ENCODE data around the gene PRKCH.
"Not testable (repeated sequence)": the region's sequence is repeated elsewhere in the genome, so short reads cannot be mapped to it uniquely, and the experiment has no call there.

PRKCH gene

GRCh38 chr14:61462566-61463193 is 141.3 kb downstream of the PRKCH start:
- DNase-seq = no peak

GRCh38 chr14:61463664-61464285 is 142.4 kb downstream of the PRKCH start:
- DNase-seq = no peak

DNA sequence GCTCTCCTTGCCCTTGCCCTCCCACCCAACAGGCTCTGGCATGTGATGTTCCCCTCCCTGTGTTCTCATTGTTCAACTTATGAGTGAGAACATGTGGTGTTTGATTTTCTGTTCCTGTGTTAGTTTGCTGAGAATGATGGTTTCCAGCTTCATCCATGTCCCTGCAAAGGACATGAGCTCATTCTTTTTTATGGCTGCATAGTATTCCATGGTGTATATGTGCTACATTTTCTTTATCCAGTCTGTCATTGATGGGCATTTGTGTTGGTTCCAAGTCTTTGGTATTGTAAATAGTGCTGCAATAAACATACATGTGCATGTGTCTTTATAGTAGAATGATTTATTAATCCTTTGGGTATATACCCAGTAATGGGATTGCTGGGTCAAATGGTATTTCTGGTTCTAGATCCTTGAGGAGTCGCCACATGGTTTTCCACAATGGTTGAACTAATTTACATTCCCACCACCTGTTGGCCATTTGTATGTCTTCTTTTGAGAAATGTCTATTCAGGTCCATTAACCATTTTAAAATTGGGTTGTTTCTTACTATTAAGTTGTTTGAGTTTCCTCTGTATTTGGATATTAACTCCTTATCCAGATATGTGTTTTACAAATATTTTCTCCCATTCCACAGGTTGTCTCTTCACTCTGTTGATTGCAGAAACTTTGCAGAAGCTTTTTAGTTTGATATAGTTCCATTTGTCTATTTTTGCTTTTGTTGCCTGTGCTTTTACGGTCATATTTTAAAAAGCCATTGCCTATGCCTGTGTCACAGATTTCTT is 143.4 kb downstream of the PRKCH start:
- not testable (repeated sequence) for DNase-seq

GRCh38 chr14:61466249-61466904 is 145.0 kb downstream of the PRKCH start:
- no peak for DNase-seq

DNA sequence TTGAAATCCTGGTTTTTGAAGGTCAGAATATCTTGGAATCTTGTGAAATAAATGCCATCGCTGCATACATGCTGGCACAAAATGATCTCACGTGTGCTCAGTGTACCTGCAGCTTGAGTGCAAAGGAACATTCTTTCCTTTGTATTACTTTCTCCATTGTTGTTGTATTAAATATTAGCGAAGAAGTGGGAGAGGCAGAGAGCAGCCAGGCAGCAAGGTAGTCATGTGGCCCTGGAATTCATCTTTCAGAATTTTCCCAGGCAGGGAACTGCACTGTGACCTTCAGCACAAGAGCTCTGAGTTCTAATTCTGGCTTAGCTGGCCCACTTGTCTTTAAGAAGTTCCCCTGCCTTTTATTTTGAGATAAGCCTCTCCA is 145.5 kb downstream of the PRKCH start:
- DNase-seq = no peak

DNA sequence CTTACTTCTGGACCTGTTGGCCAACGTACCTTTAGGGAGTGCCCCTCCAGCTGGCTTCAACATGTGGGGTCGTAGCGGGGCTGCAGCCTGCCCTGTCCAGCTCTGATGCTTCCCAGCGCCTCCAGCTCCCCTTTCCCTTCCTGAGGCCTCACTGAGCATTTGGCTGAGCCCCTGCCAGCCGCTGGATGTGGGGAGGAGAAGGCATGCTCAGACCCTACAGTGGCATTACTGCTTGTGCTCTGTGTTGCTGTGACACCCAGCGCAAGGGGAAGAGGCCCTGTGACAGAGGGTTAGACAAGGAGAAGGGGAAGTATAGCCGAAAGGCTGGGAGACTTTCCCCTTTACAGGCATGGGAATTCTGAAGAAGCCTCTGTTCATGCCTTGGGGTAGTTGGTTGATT is 145.9 kb downstream of the PRKCH start:
- DNase-seq = no peak

DNA sequence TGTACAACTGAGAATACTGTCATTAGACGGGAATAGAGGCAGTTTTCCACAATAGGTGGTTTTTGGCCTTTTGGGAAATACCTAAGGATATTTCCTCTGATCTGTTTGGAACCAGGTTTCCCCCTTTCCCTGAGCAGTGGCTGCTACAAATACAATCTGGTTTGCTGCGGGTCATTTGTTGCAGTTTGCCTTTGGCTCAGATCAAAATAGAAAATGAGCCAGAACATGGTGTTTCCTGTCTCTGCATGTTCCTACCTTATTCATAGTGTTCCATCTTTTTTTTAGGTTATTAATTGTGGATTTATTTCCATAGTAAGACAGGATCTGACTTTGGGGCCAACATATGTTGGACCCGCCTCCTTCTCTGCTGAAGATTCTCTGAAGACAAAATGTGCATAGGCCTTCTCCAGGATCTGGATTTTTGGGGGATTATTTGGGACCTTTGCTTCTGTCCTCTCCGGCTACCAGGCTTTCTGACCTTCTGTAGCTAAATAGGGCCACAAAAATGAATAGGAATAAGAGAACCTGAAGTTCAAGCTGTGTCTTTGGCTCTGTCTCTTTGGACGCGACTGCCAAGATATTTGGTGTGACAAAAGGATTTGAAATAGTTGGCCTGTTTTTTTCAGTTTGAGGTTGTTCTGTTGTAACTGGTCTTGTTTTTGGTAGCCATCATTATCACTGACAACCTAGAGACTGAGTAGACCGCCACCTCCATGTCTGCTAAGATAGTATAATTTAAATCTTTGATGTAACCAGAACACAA is 146.9 kb downstream of the PRKCH start:
- DNase-seq = no peak

GRCh38 chr14:61469781-61470180 is 148.4 kb downstream of the PRKCH start:
- DNase-seq = no peak

GRCh38 chr14:61470261-61470960 is 149.0 kb downstream of the PRKCH start:
- DNase-seq = no peak

DNA sequence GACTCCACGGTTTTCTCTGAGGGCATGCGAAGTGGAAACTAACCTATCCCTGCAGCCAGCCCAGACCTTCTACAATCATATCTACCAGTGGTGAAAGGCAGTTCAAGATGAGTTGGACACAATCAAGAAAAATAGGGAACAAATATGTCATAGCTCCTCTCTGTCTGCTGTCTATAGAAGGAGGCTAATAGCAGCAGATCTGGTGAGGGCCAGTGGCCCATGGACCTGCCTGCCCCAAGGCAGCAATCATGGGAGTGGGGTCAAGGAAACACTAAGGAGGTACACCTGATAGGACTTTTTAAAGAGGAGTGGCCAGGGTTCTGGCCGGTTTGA is 149.5 kb downstream of the PRKCH start:
- DNase-seq = no peak

GRCh38 chr14:61471297-61472005 is 150.1 kb downstream of the PRKCH start:
- no peak for DNase-seq

DNA sequence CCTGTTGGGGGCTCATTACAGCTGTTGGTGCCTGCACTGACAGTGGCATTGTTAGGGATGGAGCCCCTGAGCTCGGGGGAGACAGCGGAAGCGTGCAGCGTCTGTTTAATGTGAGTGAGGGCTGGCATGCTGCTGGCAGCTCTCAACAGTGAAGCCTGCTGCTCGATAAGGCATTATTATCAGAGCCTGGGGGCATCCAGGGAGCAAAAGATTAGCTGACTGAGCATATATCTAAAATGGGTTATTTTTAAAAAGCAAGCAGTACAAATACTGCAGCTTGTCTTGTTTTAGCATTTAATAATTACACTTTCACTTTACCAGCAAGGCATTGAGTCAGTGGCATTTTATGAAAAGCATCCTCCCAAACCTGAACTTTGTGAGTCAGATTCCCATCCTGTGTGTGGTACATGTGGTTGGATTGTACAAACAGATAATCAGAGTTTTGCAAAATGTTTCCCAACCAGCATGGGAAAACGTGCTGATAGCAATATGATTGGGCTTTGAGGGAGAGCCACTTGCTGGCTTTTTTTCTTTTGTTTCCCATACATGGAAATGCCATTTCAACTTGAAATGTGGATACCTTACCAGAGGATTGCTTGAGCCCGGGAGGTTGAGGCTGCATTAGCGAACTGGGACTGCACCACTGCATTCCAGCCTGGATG is 150.8 kb downstream of the PRKCH start:
- peak; percentile 58 for DNase-seq

DNA sequence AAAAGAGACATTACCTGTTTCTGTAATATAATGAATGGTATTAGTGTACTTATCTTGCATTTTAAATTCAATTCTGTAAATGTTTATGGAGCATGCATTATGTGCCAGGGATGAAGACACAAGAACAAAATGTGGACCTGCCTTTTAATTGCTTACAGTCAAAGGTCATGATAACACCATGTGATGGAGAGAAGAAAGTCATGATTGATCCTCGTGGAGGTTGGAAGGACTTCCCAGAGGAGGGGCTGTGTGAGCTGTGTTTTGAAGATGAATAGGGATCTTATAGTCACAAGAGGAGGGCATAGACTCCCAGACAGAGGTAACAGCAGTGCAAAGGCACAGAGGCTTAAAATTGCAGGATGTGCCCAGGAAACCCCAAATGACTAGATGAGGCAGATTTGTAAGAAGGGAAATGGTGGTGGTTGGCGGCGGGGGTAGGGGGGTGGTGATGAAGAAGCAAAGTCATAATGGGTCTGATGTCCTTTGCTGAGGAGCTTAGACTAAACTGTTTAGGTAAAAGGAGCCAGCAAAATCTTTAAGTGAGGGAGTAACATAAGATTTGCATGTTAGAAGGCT is 151.5 kb downstream of the PRKCH start:
- peak; percentile 76 for DNase-seq

- no peak for DNase-seq
These were observed 152.6 kb downstream of the PRKCH start for GRCh38 chr14:61474015-61474414.

DNA sequence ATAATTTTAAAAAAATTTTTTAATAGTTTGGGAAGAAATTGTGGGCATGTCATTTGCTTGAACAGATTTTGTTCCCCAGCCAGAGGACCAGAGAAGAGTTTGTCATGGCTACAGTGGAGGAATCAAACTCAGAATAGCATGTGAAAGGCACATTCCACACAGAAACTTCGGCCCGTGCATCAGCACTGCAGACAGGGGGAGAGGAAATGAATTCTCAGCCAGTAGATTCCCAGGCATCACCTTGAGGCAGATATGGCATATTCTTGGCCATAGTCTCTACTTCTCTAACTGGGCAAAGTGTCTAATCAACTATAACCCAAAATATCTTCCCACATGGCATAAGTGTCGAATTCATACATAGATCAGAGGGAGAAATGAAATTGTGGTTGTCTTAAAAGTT is 153.3 kb downstream of the PRKCH start:
- DNase-seq = no peak

- DNase-seq = no peak
These were observed 153.9 kb downstream of the PRKCH start for GRCh38 chr14:61475316-61475715.

DNA sequence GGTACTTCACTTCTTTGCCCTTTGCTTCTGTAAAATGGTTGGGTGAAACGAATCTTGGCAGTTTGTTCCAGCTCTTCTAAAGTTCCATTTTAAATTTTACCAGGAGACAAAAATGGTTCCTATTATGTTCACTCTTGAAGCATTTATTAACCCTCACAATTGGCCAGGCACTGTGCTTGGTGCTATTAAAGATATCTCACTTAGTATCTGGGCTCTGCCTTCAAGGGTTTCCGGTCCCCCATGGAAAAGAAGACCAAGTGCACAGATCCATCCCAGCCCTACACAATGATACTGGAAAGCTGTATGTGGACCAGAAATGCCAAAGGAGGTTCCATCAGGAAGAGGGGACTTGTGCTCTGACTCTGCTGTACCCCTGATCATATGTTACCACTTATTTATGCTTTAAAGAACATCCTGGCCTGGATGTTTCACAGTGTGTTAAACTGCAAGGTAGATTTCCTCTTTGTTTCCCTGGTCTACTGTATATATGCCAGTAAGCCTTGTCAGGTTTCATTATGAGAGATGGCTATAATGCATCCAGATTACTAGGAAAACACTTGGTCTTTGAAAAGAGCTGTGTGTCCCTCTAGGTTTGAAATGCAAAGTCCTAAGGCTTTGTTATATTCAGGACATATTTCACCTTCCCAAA is 154.8 kb downstream of the PRKCH start:
- no peak for DNase-seq

GRCh38 chr14:61476754-61477410 is 155.5 kb downstream of the PRKCH start:
- peak; percentile 62 for DNase-seq

DNA sequence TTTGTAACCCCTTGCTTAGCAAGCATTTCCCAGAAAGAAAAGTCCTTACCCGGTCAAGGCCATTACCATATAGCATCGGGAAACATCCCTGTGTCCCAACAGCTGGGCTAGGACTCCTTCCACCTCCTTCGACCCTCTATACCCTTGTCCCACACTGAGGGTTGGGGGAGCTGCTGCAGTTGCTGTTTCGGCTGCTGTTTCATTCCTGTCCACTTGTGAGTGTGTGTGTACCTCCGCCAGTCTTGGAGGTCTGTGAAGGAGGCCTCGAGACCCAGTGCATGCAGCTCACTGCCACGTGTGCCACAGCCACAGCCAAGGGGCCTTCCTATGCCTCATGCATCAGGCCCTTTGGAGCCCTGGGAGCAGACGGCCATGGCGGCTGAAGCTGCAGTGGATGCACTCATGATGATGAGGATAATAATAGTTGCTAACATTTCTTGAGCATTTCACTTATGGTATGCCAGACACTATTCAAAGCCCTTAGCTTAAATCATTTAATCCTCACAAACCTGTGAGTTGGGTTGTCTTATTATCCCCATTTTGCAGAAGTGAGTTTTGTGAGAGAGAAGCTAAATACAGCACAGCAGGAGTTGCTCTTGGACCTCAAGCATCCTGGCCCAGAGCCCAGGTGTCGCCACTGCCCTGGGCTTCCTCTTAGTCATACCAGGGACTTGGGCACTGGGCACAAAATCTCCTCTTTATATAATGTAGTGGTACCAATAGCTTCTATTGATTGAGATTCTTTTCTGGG is 156.5 kb downstream of the PRKCH start:
- DNase-seq = peak; percentile 24
